Activated CD8-positive, alpha-beta memory T cell treated with anti-CD3 and anti-CD28 coated beads, Interleukin-2, amount 50 U/mL, for 4 hours (primary cell): ENCODE measurements around the gene KHDC4.
A peak's percentile ranks its signal among the peaks of the same experiment; 100 is the strongest.
"Not testable (repeated sequence)": the region's sequence is repeated elsewhere in the genome, so short reads cannot be mapped to it uniquely, and the experiment has no call there.

Source experiments
- DNase-seq: peaks from one replicate; pipeline ENCODE4 v3.0.0-alpha.2; 2020

KHDC4 gene

GRCh38 chr1:155940482-155940992 lies 6.3 kb upstream of the KHDC4 start:
- no peak for DNase-seq

GRCh38 chr1:155938220-155938627 lies 4.0 kb upstream of the KHDC4 start:
- DNase-seq, result no peak

- no peak for DNase-seq
These were observed 850 bp upstream of the KHDC4 start for GRCh38 chr1:155934936-155935590.

GRCh38 chr1:155933591-155934096 lies 569 bp downstream of the KHDC4 start:
- DNase-seq, result no peak

GRCh38 chr1:155932487-155932886 lies 1.7 kb downstream of the KHDC4 start:
- no peak for DNase-seq

GRCh38 chr1:155932081-155932480 lies 2.1 kb downstream of the KHDC4 start:
- no peak for DNase-seq

- DNase-seq, result no peak
These were observed 2.7 kb downstream of the KHDC4 start for GRCh38 chr1:155931332-155932038.

GRCh38 chr1:155930725-155931124 lies 3.5 kb downstream of the KHDC4 start:
- not testable (repeated sequence) for DNase-seq

- no peak for DNase-seq
These were observed 5.2 kb downstream of the KHDC4 start for GRCh38 chr1:155929057-155929456.

- no peak for DNase-seq
These were observed 8.7 kb downstream of the KHDC4 start for GRCh38 chr1:155925506-155925905.

GRCh38 chr1:155920717-155921116 lies 13.5 kb downstream of the KHDC4 start:
- no peak for DNase-seq

- DNase-seq, result no peak
These were observed 14.4 kb downstream of the KHDC4 start for GRCh38 chr1:155919801-155920200.

- DNase-seq, result no peak
These were observed 15.6 kb downstream of the KHDC4 start for GRCh38 chr1:155918660-155919059.

GRCh38 chr1:155913969-155914757 lies 20.1 kb downstream of the KHDC4 start:
- DNase-seq, result no peak

GRCh38 chr1:155912056-155912536 lies 22.1 kb downstream of the KHDC4 start:
- no peak for DNase-seq

- peak; percentile 83 for DNase-seq
These were observed 22.8 kb downstream of the KHDC4 start, which contains the start of gene RIT1 for GRCh38 chr1:155911156-155912055. Gene RIT1, minus strand, starts transcription at chr1:155911349. Its CDS starts 588 bp downstream, at chr1:155910761.

GRCh38 chr1:155910621-155911121 lies 23.5 kb downstream of the KHDC4 start:
- DNase-seq, result no peak

- no peak for DNase-seq
These were observed 24.3 kb downstream of the KHDC4 start for GRCh38 chr1:155909894-155910293.

GRCh38 chr1:155904261-155904660 lies 30.0 kb downstream of the KHDC4 start:
- DNase-seq, result no peak

GRCh38 chr1:155900161-155900560 lies 34.1 kb downstream of the KHDC4 start:
- no peak for DNase-seq

GRCh38 chr1:155899683-155900082 lies 34.5 kb downstream of the KHDC4 start:
- no peak for DNase-seq

GRCh38 chr1:155898888-155899287 lies 35.3 kb downstream of the KHDC4 start:
- DNase-seq, result no peak
